ENCODE results near the gene UBQLN1.

The UBQLN1 gene

DNA sequence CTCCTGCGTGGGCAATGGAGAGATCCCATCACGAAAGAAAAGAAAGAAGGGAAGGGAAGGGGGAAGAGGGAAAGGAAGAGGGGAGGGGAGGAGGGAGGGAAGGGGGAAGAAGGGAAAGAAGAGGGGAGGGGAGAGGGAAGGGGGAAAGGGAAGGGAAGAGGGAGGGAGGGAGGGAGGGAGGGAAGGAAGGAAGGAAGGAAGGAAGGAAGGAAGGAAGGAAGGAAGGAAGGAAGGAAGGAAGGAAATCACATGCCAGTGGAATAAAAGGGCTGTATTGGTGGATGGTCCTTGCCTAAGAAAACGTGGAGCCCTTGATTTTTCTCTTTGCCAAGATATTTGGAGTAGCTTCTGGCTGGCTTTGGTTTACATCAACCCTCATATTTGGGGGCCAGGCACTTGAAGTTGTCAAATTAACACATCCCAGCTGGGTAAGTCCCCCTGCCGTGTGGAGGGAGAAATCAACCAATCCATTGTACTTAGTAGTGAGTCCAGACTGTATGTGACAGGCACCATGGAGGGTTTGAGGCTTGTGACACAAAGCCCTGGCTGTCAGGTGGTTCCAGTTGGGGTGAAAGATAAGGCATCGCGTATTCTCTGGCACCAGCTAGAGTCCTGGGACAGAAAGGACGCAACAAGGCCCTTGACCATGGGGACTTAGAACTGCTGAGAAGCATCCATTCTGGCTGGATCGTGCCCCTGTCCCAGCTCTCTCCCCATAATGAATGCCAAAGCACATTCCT lies 61.1 kb downstream of the UBQLN1 start:
- TF ChIP-seq JUND (IDR thresholded peaks at IDR 0.05; ENCODE audit: low read depth), result no peak
- in situ Hi-C loops (cut with HindIII; ENCODE audit: low pct_unique_long_range_greater_than_20kb, low sequenced_read_pairs), result no loop called here
- DNase-seq (ENCODE audit: low read depth in 1 of 2, low spot score in 1 of 2), result no peak

DNA sequence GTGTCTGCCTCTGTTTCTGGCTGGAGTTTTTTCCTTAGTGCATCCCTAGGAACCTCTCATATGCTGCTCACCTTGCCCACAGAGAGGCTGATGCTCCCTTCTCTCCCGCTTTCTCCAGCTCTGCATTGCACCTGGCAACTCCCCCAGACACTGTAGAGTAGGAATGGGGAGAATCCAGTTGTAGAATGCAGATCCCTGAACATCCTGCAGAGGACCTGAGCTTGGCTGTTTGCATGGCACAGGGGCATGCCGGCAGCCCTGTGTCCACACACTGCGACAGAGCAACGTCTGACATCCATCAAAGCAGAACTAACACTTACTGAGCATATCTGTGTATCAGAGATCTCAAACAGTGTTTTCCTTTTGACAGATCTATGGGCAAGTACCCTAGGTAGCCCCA lies 65.0 kb downstream of the UBQLN1 start:
- DNase-seq (ENCODE audit: low read depth in 1 of 2, low spot score in 1 of 2), result no peak
- in situ Hi-C loops (cut with HindIII; ENCODE audit: low pct_unique_long_range_greater_than_20kb, low sequenced_read_pairs), result no loop called here
- no peak for TF ChIP-seq JUND (IDR thresholded peaks at IDR 0.05; ENCODE audit: low read depth)

DNA sequence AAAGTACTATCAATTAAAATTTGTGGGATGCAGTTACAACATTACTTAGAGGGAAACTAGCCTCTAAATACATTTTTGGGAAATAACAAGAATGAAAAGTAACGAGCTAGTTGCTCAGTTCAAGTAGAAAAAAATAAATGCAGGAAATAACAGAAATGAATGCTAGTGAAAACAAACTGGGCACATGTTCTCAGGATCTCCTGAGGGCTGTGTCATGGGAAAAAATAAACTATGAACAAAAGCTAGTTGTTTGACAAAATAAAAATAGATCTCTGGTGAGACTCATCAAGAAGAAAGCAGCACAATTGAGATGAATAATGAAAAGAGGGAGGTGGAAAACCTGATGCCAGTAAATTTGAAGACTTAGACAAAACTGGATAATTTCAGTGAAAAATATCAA lies 68.5 kb downstream of the UBQLN1 start:
- in situ Hi-C loops (cut with HindIII; ENCODE audit: low pct_unique_long_range_greater_than_20kb, low sequenced_read_pairs), result no loop called here
- no peak for TF ChIP-seq JUND (IDR thresholded peaks at IDR 0.05; ENCODE audit: low read depth)
- DNase-seq (ENCODE audit: low read depth in 1 of 2, low spot score in 1 of 2), result no peak

DNA sequence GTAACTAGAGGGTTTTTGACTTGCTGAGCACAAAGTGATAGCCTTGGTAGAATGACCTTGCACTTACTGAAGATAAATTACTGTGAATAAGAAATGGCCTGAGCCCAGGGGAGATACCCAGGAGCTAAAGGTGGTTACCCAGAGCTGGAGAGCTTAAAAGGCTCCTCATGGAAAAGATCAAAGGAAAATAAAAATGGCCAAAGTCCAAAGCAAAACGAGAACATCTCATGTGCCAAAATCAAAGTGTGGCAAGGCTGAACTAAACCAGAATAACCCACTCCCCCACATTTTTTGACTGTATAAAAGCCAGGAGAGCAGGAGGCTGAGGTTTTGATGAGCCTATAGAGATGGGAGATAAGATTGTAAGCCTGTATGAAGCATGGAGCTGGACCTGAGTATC lies 70.4 kb downstream of the UBQLN1 start:
- no peak for TF ChIP-seq JUND (IDR thresholded peaks at IDR 0.05; ENCODE audit: low read depth)
- no peak for DNase-seq (ENCODE audit: low read depth in 1 of 2, low spot score in 1 of 2)
- in situ Hi-C loops (cut with HindIII; ENCODE audit: low pct_unique_long_range_greater_than_20kb, low sequenced_read_pairs), result no loop called here

DNA sequence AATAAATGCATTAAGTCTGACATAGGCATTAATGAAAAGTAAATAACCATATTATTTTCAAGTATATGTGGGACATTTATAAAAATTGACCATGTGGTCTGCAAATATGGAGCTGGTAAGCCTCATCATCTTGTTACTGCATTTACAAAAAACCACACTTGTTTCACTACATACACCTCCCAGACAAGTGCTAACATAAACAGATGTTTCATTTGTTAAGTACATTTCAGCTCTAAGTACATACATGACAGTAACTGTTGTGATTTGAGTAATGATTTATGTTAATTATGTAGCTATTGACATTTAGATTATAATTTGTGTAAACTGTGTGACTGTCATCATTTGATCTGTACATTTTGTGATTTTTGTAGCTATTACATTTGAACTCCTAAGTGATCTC lies 70.9 kb downstream of the UBQLN1 start:
- in situ Hi-C loops (cut with HindIII; ENCODE audit: low pct_unique_long_range_greater_than_20kb, low sequenced_read_pairs), result no loop called here
- DNase-seq (ENCODE audit: low read depth in 1 of 2, low spot score in 1 of 2), result no peak
- TF ChIP-seq JUND (IDR thresholded peaks at IDR 0.05; ENCODE audit: low read depth), result no peak

DNA sequence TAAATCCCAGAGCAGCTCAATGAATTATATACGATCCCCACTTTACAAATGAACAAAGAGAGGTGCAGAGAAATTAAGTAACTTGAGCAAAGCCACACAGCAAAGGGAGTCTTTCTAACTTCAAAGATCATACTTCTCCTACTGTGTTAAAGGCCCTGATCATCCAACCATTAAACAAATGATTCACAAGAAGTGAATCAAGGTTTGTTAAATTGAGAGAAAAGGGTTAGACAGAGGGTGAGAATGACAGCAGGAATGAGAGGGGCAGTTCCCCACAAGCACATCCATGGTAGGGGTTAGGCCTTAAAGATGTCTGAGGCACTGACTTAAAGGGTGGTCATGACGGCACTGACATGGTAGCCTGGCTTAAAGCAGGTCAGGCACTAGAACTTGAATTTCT lies 74.1 kb downstream of the UBQLN1 start:
- DNase-seq (ENCODE audit: low read depth in 1 of 2, low spot score in 1 of 2), result no peak
- no peak for TF ChIP-seq JUND (IDR thresholded peaks at IDR 0.05; ENCODE audit: low read depth)
- in situ Hi-C loops (cut with HindIII; ENCODE audit: low pct_unique_long_range_greater_than_20kb, low sequenced_read_pairs), result no loop called here

DNA sequence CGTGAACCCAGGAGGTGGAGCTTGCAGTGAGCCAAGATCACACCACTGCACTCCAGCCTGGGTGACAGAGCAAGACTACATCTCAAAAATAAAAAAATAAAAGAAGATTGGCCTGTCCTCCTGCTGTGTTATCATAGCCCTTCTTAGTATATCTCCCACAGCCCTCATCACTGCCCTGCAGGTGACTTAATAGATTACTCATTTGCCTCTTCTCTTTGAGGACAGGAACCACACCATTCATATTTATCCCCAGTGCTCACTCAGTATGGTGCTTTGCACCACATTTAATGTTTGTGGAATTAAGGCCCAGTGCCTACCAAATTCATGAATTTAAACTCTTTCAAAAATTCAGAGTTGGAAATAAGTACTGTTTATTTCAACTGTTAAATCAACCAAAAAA lies 74.5 kb downstream of the UBQLN1 start:
- DNase-seq (ENCODE audit: low read depth in 1 of 2, low spot score in 1 of 2), result no peak
- in situ Hi-C loops (cut with HindIII; ENCODE audit: low pct_unique_long_range_greater_than_20kb, low sequenced_read_pairs), result no loop called here
- TF ChIP-seq JUND (IDR thresholded peaks at IDR 0.05; ENCODE audit: low read depth), result no peak

DNA sequence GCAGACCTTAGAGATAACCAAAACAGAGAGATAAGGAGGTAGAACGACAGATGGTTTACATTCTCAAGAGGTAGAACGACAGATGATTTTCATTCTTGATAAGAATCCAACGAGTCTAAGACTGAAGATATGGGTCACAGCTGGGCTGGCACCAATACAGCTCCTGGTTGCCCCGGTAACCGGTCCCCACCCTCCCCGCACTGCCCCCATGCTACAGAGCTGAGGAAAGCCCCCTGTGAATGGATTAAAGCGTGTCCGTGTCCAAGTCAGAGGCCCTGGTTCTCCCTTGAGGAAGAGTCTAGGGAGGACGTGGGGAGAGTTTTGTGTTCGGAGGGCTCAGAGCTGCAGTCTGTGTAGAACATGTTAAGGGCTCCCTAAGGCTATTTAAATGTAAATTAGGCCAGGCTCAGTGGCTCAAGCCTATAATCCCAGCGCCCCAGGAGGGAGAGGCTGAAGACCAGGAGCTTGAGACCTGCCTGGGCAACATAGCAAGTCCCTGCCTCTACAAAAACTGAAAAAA lies 76.8 kb downstream of the UBQLN1 start:
- no peak for TF ChIP-seq JUND (IDR thresholded peaks at IDR 0.05; ENCODE audit: low read depth)
- no peak for DNase-seq (ENCODE audit: low read depth in 1 of 2, low spot score in 1 of 2)
- in situ Hi-C loops (cut with HindIII; ENCODE audit: low pct_unique_long_range_greater_than_20kb, low sequenced_read_pairs), result no loop called here

DNA sequence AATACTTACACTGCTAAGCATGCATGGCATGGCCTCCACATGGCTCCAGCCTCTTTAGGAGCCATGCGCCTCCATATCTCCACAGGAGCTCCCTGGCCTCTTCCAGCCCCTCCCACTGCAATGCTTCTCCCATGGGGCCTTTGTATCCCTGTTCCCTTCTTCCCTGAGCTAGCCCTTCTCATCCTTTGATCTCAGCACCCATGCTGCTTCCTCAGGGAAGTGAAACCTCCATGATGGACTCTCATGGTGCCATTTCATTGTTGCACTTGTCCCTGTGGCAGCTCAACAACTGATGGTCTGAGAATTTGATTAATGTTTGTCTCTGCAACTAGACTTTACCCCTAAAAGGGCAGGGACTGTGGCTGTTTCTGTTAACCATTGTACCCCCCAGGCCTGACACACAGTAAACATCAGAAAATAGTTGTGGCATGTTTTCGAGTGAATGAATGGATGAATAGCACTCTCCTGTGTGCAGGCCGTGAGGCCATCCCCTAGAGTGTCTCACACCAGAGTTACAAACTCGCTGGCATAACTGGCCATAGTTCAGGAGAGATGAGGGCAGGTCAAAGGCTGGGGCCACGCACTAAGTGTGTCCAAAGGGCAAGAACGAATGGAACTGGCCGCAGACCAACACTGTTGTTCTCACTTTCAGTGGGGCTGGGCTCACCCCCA lies 78.2 kb downstream of the UBQLN1 start:
- no peak for TF ChIP-seq JUND (IDR thresholded peaks at IDR 0.05; ENCODE audit: low read depth)
- DNase-seq (ENCODE audit: low read depth in 1 of 2, low spot score in 1 of 2), result no peak
- in situ Hi-C loops (cut with HindIII; ENCODE audit: low pct_unique_long_range_greater_than_20kb, low sequenced_read_pairs), result no loop called here

DNA sequence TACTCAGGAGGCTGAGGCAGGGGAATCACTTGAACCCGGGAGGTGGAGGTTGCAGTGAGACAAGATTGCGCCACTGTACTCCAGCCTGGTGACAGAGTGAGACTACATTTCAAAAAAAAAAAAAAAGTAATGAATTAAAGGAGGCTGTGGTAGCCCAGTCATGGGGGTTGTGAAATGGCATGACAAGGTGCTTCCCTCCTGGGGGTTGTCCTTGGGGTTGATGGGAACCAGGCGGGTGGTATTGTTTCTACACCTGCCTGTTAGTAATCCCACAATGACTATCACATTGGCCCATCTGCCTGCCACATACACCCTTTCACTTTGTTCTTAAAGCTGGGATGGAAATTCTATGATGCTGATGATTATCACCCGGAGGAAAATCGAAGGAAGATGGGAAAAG lies 79.2 kb downstream of the UBQLN1 start:
- in situ Hi-C loops (cut with HindIII; ENCODE audit: low pct_unique_long_range_greater_than_20kb, low sequenced_read_pairs), result no loop called here
- TF ChIP-seq JUND (IDR thresholded peaks at IDR 0.05; ENCODE audit: low read depth), result no peak
- no peak for DNase-seq (ENCODE audit: low read depth in 1 of 2, low spot score in 1 of 2)

DNA sequence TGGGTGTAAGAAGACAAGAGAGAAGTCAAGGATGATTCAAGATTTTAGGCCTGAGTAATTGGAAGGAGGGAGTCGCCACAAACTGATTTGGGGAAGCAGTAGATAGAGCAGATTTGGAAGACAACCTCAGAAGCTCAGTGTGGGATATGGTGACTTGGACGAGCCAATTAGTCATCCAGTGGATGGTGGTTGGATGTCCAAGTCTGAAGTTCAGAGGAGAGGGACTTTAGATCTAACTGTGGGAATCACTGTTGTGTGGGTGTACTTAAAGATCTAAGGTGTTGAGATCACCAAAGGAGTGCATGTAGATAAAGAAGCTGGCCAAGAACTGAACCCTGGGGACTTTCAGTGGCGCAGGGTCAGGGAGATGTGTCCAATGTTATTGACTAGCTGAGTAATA lies 82.6 kb downstream of the UBQLN1 start:
- in situ Hi-C loops (cut with HindIII; ENCODE audit: low pct_unique_long_range_greater_than_20kb, low sequenced_read_pairs), result no loop called here
- TF ChIP-seq JUND (IDR thresholded peaks at IDR 0.05; ENCODE audit: low read depth), result no peak
- no peak for DNase-seq (ENCODE audit: low read depth in 1 of 2, low spot score in 1 of 2)

DNA sequence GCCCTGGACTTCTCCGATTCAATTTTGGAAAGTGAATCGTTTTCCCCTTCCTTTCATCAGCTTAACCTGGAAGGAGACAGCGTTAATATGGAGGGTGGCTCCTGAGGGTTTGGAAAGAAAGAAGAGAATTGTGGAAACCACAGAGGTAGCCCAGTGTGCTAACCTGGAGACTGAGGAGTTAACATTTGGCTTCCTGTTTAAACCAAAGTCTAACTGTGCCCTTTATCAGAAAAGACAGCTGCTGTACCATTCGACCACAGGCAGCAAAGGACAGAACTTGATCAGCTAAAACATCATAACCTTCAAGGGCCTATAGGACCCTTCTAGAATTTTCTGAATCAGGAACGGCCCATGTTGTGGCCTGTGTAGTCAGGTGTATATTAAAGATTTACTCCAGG lies 84.1 kb downstream of the UBQLN1 start:
- DNase-seq (ENCODE audit: low read depth in 1 of 2, low spot score in 1 of 2), result no peak
- no peak for TF ChIP-seq JUND (IDR thresholded peaks at IDR 0.05; ENCODE audit: low read depth)
- in situ Hi-C loops (cut with HindIII; ENCODE audit: low pct_unique_long_range_greater_than_20kb, low sequenced_read_pairs), result no loop called here

DNA sequence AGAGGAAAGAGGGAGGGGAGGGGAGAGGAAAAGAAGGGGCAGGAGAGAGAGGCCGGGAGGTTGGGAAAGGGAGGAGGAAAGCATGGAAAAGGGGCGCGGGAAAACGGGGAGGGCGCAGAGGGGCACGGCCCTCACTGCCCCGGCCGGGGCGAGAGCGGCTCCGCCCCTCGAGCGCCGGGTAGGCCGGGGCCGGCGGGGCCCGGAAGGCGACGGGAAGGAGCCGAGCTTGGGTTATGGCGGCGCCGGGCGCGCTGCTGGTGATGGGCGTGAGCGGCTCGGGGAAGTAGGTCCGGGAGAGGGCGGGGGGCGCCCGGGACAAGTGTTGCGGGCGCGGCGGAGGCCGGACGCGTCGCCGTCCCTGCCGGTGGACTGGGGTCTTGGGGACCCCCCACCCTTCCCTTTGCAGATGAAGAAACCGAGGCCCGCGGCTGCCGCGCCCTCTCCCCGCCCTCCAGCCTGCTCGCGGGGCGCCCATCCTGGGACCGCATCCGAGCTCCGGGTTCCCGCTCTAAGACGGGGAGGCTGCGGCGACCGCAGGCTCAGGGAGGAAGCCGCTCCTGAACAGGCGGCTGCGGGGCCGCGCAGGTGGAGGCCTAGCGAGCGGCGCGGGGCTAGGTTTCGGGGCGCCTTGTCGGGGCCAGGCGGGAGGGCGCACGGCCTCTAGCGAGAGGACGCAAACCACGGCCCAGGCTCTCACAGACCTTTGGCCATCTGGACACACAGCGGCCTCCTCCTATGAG lies 84.6 kb downstream of the UBQLN1 start, which contains the start of gene IDNK:
Gene IDNK (plus strand): TSS at position 205 of the 740 bp plus-strand sequence. CDS start 29 bp downstream, at position 234.
- TF ChIP-seq JUND (IDR thresholded peaks at IDR 0.05; ENCODE audit: low read depth), result no peak
- in situ Hi-C loops (cut with HindIII; ENCODE audit: low pct_unique_long_range_greater_than_20kb, low sequenced_read_pairs), result no loop called here
- peak; percentile 35 to 81 for DNase-seq (ENCODE audit: low read depth in 1 of 2, low spot score in 1 of 2)
